CD4-positive, alpha-beta memory T cell (primary cell): ENCODE measurements around the gene CD63. TPM values are rescaled to one million over a fixed set of nuclear protein-coding genes. Genes with fewer than 3 reads are reported as not detected.

Source experiments
- CTCF ChIA-PET: fragments of 350-600 bp; sonication (Branson Sonifier 250); formaldehyde crosslinking; loops from one replicate; lab custom pipeline; 2021; ENCODE audit warnings: inconsistent platforms; ENCODE audit not compliant: partially characterized antibody; lab: Charles Lee
- POLR2A ChIA-PET: fragments of 350-600 bp; sonication (Branson Sonifier 250); formaldehyde crosslinking; loops from one replicate; lab custom pipeline; 2021; ENCODE audit not compliant: partially characterized antibody; lab: Charles Lee
- DNase-seq, 5 donors: peaks; one replicate each; pipeline versions ENCODE4 v3.0.0 to v3.0.0-alpha.2; 2020 to 2022; ENCODE audit warnings: mixed read lengths in 1 of 5
- H3K27ac ChIP-seq: one replicate; pipeline ENCODE4 v1.7.0; 2013; ENCODE audit warnings: low read depth, low read length
- H3K27me3 ChIP-seq: 2 replicates; pipeline ENCODE4 v1.7.0; 2013; ENCODE audit warnings: mild to moderate bottlenecking, low read length, moderate library complexity; ENCODE audit not compliant: insufficient read depth
- H3K36me3 ChIP-seq: 2 replicates; pipeline ENCODE4 v1.7.0; 2013; ENCODE audit warnings: mild to moderate bottlenecking, low read length, moderate library complexity; ENCODE audit not compliant: insufficient read depth
- H3K4me1 ChIP-seq: 2 replicates; pipeline ENCODE4 v1.7.0; 2013; ENCODE audit warnings: mild to moderate bottlenecking, low read length, moderate library complexity; ENCODE audit not compliant: insufficient read depth
- H3K4me3 ChIP-seq, 2 donors: one replicate each; pipeline ENCODE4 v1.7.0; 2013; ENCODE audit warnings: low read length in 2 of 2, mild to moderate bottlenecking in 1 of 2
- H3K9me3 ChIP-seq, 2 donors: one replicate each; pipeline ENCODE4 v1.7.0; 2013; ENCODE audit warnings: low read length in 2 of 2, control low read depth in 1 of 2; ENCODE audit not compliant: control insufficient read depth in 1 of 2
- H3K27ac Mint-ChIP-seq, 7 donors: one replicate each; pipeline ENCODE4 v1.8.0; 2020 to 2021; ENCODE audit warnings: mixed read lengths in 7 of 7, mild to moderate bottlenecking in 6 of 7, inconsistent platforms in 3 of 7, moderate library complexity in 3 of 7
- H3K27me3 Mint-ChIP-seq, 2 donors: one replicate each; pipeline ENCODE4 v1.8.0; 2020 to 2021; ENCODE audit warnings: mixed read lengths in 2 of 2
- H3K36me3 Mint-ChIP-seq, 2 donors: one replicate each; pipeline ENCODE4 v1.8.0; 2020 to 2021; ENCODE audit warnings: mixed read lengths in 2 of 2, inconsistent platforms in 1 of 2, mild to moderate bottlenecking in 1 of 2
- H3K4me1 Mint-ChIP-seq, 4 donors: one replicate each; pipeline ENCODE4 v1.8.0; 2020 to 2021; ENCODE audit warnings: mixed read lengths in 4 of 4, mild to moderate bottlenecking in 1 of 4
- H3K4me3 Mint-ChIP-seq, 8 donors: one replicate each; pipeline ENCODE4 v1.8.0; 2020 to 2021; ENCODE audit warnings: mixed read lengths in 8 of 8, mild to moderate bottlenecking in 7 of 8, moderate library complexity in 6 of 8, inconsistent platforms in 3 of 8
- H3K9me3 Mint-ChIP-seq, 8 donors: one replicate each; pipeline ENCODE4 v1.8.0; 2020 to 2021; ENCODE audit warnings: mixed read lengths in 8 of 8, mild to moderate bottlenecking in 5 of 8, inconsistent platforms in 3 of 8, moderate library complexity in 1 of 8
- intact Hi-C: fragments of 100-400 bp; cut with micrococcal nuclease; formaldehyde crosslinking; loops from one replicate; pipeline ENCODE4 v1.15.1; 2023
- polyA plus RNA-seq, 2 donors: library from polyadenylated mRNA; unstranded; fragments of 300-500 nt; fragmentation: Illumina TruSeq; gene quantifications; one replicate each; pipeline ENCODE4 v1.2.3, GENCODE V29; 2021
- total RNA-seq, 2 experiments: library from RNA; stranded (reverse); gene quantifications; one replicate each; pipeline ENCODE4 v1.2.3, GENCODE V29; 2021

Gene CD63
- total and polyA plus RNA-seq, 4 experiments from 2014 or later = 76.4 to 349 (median 135) TPM

DNA sequence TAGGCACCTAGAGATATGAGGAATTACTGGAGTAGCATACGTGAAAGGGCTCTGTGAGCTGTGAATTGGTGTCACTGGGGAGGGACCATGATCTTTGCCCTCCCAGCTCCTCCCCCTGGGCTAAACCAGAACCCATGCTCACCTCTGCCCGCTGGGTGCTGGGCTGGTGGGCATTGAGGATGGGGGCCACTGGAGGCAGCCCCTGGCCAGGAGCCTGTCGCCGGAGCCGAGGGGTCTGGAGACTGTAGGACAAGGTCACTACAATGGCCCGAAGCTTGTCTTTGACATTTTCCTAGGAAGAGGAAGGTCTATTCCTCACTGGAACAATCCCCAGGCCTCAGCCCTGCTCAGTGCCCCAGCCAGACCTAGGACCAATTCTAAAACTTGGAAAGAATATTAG is 32.7 kb downstream of the CD63 start:
- POLR2A ChIA-PET = no interaction called here
- Histone ChIP-seq H3K4me1 (no peaks in the 10 kb centered on the region), H3K9me3 (no peaks in the 10 kb centered on the region), H3K27me3 (no peaks in the 10 kb centered on the region), H3K27ac (no peak overlapping the region), H3K36me3 (no peaks in the 10 kb centered on the region), H3K4me3 (no peak overlapping the region)
- no peak overlapping the region for H3K4me3 Mint-ChIP-seq
- CTCF ChIA-PET = no interaction called here
- no peaks in the 10 kb centered on the region for H3K9me3 Mint-ChIP-seq
- intact Hi-C loops = no loop called here
- H3K36me3 Mint-ChIP-seq = no peaks in the 10 kb centered on the region
- DNase-seq = no peak
- no peak overlapping the region for H3K27ac Mint-ChIP-seq
- peaks cover 2% of the 10 kb centered on the region in 2 donors for H3K27me3 Mint-ChIP-seq
- H3K4me1 Mint-ChIP-seq = no peaks in the 10 kb centered on the region

DNA sequence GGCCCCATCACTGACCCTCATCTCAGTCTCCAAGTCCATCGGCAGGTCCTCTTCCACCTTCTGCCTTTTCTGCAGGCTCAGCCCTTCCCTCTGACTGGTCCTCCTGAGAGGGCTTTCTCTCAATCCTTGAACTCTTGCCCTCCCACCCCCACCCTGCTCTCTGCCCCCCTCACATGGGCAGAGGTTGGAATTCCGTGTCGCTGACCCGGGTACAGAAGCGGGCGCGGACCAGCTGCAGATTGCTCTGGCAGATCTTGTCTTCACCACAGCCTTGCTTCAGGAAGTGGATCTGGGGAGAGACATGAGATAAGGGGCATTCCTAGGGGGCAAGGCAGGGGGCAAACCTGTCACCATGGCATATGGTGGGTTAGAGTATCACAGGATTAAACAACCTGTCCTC is 33.5 kb downstream of the CD63 start:
- no peaks in the 10 kb centered on the region for H3K9me3 ChIP-seq
- H3K36me3 ChIP-seq = no peaks in the 10 kb centered on the region
- Mint-ChIP-seq H3K27ac (no peak overlapping the region), H3K4me3 (no peak overlapping the region), H3K27me3 (peaks cover 2% of the 10 kb centered on the region in 2 donors), H3K4me1 (no peaks in the 10 kb centered on the region), H3K9me3 (no peaks in the 10 kb centered on the region), H3K36me3 (no peaks in the 10 kb centered on the region)
- H3K4me1 ChIP-seq = no peaks in the 10 kb centered on the region
- no peak for DNase-seq
- no peak overlapping the region for H3K27ac ChIP-seq
- ChIA-PET POLR2A (no interaction called here), CTCF (no interaction called here)
- no peak overlapping the region for H3K4me3 ChIP-seq
- intact Hi-C loops = no loop called here
- H3K27me3 ChIP-seq = no peaks in the 10 kb centered on the region

DNA sequence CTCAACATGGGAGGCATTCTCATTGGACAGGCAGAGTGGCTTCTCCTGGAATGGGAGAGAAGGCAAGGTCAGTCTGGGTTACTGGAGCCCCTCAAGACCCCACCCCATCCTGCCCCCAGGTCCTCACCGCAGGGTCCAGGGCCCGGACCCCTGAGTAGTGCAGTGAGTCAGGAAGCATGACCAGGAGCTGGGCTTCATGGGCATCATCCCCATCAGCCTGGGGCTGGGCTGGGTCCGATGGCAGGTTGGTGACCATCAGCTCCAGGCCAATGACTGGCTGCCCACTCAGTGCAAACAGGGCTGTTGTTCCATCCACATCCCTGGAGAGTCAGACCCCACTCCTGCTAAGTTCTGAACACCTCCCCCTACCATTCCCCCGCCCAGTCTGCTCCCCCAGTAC is 34.2 kb downstream of the CD63 start:
- Mint-ChIP-seq H3K27me3 (peaks cover 0 to 2% of the 10 kb centered on the region in 2 donors), H3K4me1 (no peaks in the 10 kb centered on the region), H3K36me3 (no peaks in the 10 kb centered on the region), H3K9me3 (no peaks in the 10 kb centered on the region), H3K4me3 (no peak overlapping the region), H3K27ac (no peak overlapping the region)
- Histone ChIP-seq H3K9me3 (no peaks in the 10 kb centered on the region), H3K36me3 (no peaks in the 10 kb centered on the region), H3K27ac (no peak overlapping the region), H3K4me3 (no peak overlapping the region), H3K4me1 (no peaks in the 10 kb centered on the region), H3K27me3 (no peaks in the 10 kb centered on the region)
- POLR2A ChIA-PET = no interaction called here
- no peak for DNase-seq
- intact Hi-C loops = no loop called here
- CTCF ChIA-PET = interaction anchor here (0.6 kb wide), 1 partner anchor 818 kb away, joined by 3 read pairs; no protein-coding TSS in a partner anchor

DNA sequence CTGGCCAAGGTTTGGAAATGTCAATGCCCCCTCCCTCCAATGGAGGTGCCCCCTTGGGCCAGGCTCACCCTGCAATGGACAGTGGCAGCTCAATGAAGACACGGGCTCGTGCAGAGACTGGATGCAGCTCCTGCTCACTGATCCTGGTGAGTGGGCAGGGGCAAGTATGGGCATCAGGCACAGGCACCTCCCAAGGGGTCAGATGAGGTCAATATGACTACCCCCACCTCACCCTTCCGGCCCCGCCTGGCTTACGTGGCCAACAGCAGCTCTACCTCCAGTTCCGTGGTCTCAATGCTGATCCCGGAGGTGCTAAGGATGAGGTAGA is 34.7 kb downstream of the CD63 start:
- no peaks in the 10 kb centered on the region for H3K36me3 ChIP-seq
- CTCF ChIA-PET = interaction anchor here (0.6 kb wide), 1 partner anchor 819 kb away, joined by 3 read pairs; no protein-coding TSS in a partner anchor
- no peak overlapping the region for H3K27ac ChIP-seq
- POLR2A ChIA-PET = no interaction called here
- H3K4me3 Mint-ChIP-seq = no peak overlapping the region
- no peaks in the 10 kb centered on the region for H3K36me3 Mint-ChIP-seq
- H3K27ac Mint-ChIP-seq = no peak overlapping the region
- intact Hi-C loops = no loop called here
- no peak overlapping the region for H3K4me3 ChIP-seq
- no peaks in the 10 kb centered on the region for H3K27me3 ChIP-seq
- H3K9me3 ChIP-seq = no peaks in the 10 kb centered on the region
- H3K4me1 Mint-ChIP-seq = no peaks in the 10 kb centered on the region
- H3K4me1 ChIP-seq = no peaks in the 10 kb centered on the region
- no peak for DNase-seq
- peaks cover 0 to 2% of the 10 kb centered on the region in 2 donors for H3K27me3 Mint-ChIP-seq
- no peaks in the 10 kb centered on the region for H3K9me3 Mint-ChIP-seq

DNA sequence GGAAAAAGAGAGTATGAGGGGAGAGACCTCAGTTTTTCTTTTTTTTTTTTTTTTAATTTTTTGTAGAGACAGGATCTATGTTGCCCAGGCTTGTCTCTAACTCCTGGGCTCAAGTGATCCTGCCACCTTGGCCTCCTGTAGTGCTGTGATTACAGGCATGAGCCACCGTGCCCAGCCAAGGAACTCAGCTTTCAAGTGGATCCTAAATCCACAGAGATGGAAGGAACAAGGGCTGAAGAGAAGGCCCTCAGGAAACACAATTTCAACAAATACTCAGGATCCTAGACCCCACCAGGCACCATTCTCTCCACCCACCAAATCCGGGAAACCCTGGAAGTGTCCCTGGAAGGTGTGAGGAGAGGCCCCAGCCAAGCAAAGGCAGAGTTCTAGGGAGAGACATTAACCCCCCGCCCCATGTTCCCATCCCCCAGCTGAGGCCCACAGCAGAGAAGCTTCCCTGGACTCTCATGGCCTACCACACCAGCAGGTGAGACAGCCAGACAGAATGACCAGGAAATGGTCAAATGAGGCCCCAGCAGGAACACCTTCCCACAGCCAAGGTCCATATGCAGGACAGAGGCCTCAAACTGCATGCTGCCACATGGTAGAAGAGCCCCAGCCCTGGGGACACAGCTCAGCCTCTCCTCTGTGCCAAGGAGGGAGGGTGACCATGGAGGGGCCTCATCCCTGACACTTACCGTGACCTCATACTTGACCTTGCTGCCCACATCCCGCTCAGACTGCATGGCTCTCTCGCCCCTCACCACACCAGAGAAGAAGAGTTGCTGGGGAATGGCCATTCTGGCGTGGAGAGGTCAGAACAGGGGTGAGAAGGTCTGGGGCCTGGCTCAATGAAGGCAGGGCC is 35.3 kb downstream of the CD63 start:
- no peak overlapping the region for H3K27ac Mint-ChIP-seq
- Histone ChIP-seq H3K9me3 (no peaks in the 10 kb centered on the region), H3K4me1 (no peaks in the 10 kb centered on the region), H3K27ac (no peak overlapping the region), H3K36me3 (no peaks in the 10 kb centered on the region), H3K27me3 (no peaks in the 10 kb centered on the region), H3K4me3 (no peak overlapping the region)
- H3K9me3 Mint-ChIP-seq = no peaks in the 10 kb centered on the region
- no peak overlapping the region for H3K4me3 Mint-ChIP-seq
- H3K36me3 Mint-ChIP-seq = no peaks in the 10 kb centered on the region
- DNase-seq = no peak
- H3K27me3 Mint-ChIP-seq = peaks cover 0 to 2% of the 10 kb centered on the region in 2 donors
- no peaks in the 10 kb centered on the region for H3K4me1 Mint-ChIP-seq
- intact Hi-C loops = no loop called here
- ChIA-PET POLR2A (no interaction called here), CTCF (no interaction called here)

DNA sequence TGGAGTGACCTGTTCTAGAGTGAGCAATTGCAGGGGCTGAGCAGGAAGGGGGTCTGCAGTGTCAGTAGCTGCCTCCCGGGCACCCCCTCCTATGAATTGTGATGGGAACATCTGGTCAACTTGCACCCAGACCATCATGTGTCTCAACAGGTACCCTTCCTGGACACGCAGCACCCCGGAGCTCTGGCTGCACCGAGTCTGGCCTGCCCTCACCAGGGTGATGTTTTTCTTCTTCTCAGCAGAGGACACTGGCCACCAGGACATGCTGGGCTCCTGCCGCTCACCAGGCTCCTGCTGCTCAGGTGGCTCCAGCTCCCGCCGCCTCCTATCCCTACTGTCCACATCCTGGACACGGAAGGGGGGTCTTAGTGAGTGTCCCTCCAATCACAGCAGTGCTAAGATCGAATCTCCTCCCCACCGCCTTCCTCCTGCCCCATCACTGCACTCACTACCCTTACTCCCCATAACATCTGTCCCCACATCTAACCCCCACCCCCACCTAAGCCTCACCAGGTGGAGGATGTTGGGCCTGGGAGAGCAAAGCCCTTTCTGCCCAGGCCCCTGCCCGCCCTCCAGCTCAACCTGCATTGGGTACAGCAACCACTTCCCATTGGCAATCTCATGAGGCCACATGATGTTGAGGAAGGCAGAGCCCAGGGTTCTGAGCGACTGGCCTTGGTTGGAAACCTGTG is 36.0 kb downstream of the CD63 start:
- Mint-ChIP-seq H3K27me3 (peaks cover 0 to 2% of the 10 kb centered on the region in 2 donors), H3K4me3 (no peak overlapping the region), H3K9me3 (no peaks in the 10 kb centered on the region), H3K36me3 (no peaks in the 10 kb centered on the region), H3K4me1 (peaks cover 0 to 2% (median 2%) of the 10 kb centered on the region in 4 donors), H3K27ac (no peak overlapping the region)
- Histone ChIP-seq H3K4me3 (no peak overlapping the region), H3K27me3 (no peaks in the 10 kb centered on the region), H3K27ac (no peak overlapping the region), H3K36me3 (no peaks in the 10 kb centered on the region), H3K9me3 (no peaks in the 10 kb centered on the region), H3K4me1 (no peaks in the 10 kb centered on the region)
- DNase-seq = no peak
- POLR2A ChIA-PET = no interaction called here
- CTCF ChIA-PET = interaction anchor here (0.6 kb wide), 1 partner anchor 82 kb away, joined by 3 read pairs; no protein-coding TSS in a partner anchor
- intact Hi-C loops = no loop called here

DNA sequence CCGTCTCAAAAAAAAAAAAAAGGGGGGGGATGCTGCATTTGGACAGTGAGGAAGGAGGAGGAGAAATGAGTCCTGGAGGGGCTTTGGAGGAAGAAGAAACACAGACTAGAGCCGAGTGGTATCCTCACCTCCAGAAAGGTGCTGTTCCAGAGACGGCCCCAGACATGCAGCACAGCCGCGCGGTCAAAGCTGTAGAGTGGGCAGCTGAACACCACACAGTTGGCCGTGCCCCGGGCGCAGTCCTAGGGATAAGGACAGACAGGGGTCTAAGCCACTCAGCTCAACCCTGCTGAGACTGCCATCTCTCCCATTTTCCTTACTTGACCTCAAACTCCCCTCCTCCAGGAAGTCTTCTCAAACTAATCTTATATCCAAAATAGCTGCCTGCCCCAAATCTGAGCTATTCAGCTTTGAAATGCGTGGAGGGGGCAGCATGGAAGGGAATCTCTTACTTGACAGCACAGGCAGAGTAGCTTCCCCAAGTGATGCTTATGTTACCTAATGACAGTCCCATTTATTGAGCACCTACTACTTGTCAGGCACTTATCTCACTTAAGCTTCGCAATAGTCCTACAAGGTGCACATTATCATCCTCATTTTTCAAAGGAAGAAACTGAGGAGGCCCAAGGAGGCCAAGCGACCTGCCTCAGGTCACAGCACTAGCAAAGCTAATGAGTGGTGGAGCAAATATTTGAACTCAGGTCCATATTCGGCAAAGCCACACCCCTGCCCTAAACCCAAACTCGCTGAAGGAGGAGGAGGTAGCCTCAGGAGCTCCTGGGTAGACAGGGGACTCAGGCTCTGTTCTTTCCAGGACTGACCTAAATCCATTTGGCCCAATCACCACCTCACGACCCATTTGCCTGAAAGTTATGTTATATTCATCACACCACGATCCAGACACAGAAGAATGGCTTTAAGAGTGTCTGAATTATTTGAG is 39.8 kb downstream of the CD63 start:
- POLR2A ChIA-PET = no interaction called here
- peaks cover 4 to 11% (median 6%) of the 10 kb centered on the region in 4 donors for H3K4me1 Mint-ChIP-seq

More for the DNA sequence above, 39.8 kb downstream of the CD63 start:
- Histone ChIP-seq H3K4me1 (no peaks in the 10 kb centered on the region), H3K36me3 (no peaks in the 10 kb centered on the region), H3K9me3 (no peaks in the 10 kb centered on the region), H3K27ac (no peak overlapping the region), H3K4me3 (no peak overlapping the region), H3K27me3 (no peaks in the 10 kb centered on the region)
- intact Hi-C loops = no loop called here
- no peak for DNase-seq
- no peaks in the 10 kb centered on the region for H3K36me3 Mint-ChIP-seq
- peak overlapping the region in 1 of 7 donors; percentile 43 for H3K27ac Mint-ChIP-seq
- no peaks in the 10 kb centered on the region for H3K27me3 Mint-ChIP-seq
- no peak overlapping the region for H3K4me3 Mint-ChIP-seq
- no peaks in the 10 kb centered on the region for H3K9me3 Mint-ChIP-seq
- CTCF ChIA-PET = no interaction called here
